NCI-H1092 (cell line): ENCODE data around the gene CLEC4E.
"Not testable (repeated sequence)": the region's sequence is repeated elsewhere in the genome, so short reads cannot be mapped to it uniquely, and the experiment has no call there.

ENCODE experiments used
- DNase-seq: peaks from one replicate; lab custom pipeline; 2025; lab: John Stamatoyannopoulos, UW

Gene CLEC4E

GRCh38 chr12:8540831-8541230 is at the start of gene CLEC4E:
Gene CLEC4E, minus strand, starts transcription at chr12:8540905. Its CDS starts 108 bp downstream, at chr12:8540797.
- DNase-seq: not testable (repeated sequence)

GRCh38 chr12:8589679-8590078 is 49.0 kb upstream of the CLEC4E start:
- no peak for DNase-seq

GRCh38 chr12:8584478-8584877 is 43.8 kb upstream of the CLEC4E start:
- not testable (repeated sequence) for DNase-seq

GRCh38 chr12:8584004-8584403 is 43.3 kb upstream of the CLEC4E start:
- no peak for DNase-seq

GRCh38 chr12:8581098-8581784 is 40.5 kb upstream of the CLEC4E start:
- no peak for DNase-seq

- DNase-seq: no peak
These were observed 37.2 kb upstream of the CLEC4E start for GRCh38 chr12:8577879-8578278.

- no peak for DNase-seq
These were observed 31.8 kb upstream of the CLEC4E start for GRCh38 chr12:8572507-8572906.

- DNase-seq: no peak
These were observed 25.8 kb upstream of the CLEC4E start for GRCh38 chr12:8566525-8566924.

- not testable (repeated sequence) for DNase-seq
These were observed 25.3 kb upstream of the CLEC4E start for GRCh38 chr12:8566052-8566451.

- no peak for DNase-seq
These were observed 24.0 kb upstream of the CLEC4E start for GRCh38 chr12:8564656-8565055.

- DNase-seq: no peak
These were observed 22.7 kb upstream of the CLEC4E start for GRCh38 chr12:8563356-8563755.

- no peak for DNase-seq
These were observed 21.6 kb upstream of the CLEC4E start for GRCh38 chr12:8562310-8562709.

GRCh38 chr12:8561011-8561410 is 20.3 kb upstream of the CLEC4E start:
- DNase-seq: no peak

GRCh38 chr12:8559676-8560075 is 19.0 kb upstream of the CLEC4E start:
- DNase-seq: no peak

GRCh38 chr12:8556531-8557097 is 15.9 kb upstream of the CLEC4E start:
- DNase-seq: no peak

- DNase-seq: no peak
These were observed 13.9 kb upstream of the CLEC4E start for GRCh38 chr12:8554451-8555195.

- no peak for DNase-seq
These were observed 12.5 kb upstream of the CLEC4E start for GRCh38 chr12:8553088-8553627.

- no peak for DNase-seq
These were observed 8.7 kb upstream of the CLEC4E start for GRCh38 chr12:8549381-8549780.

- no peak for DNase-seq
These were observed 7.5 kb upstream of the CLEC4E start for GRCh38 chr12:8548192-8548591.

- no peak for DNase-seq
These were observed 6.9 kb upstream of the CLEC4E start for GRCh38 chr12:8547645-8548044.

- DNase-seq: no peak
These were observed 5.9 kb upstream of the CLEC4E start for GRCh38 chr12:8546591-8546990.

GRCh38 chr12:8544295-8544694 is 3.6 kb upstream of the CLEC4E start:
- peak; percentile 14 for DNase-seq

- no peak for DNase-seq
These were observed 857 bp upstream of the CLEC4E start for GRCh38 chr12:8541562-8541961.
